ENCODE data around the gene MKI67. TPM values are rescaled to one million over a fixed set of nuclear protein-coding genes. Genes with fewer than 3 reads are reported as not detected.

MKI67 gene
- polyA plus RNA-seq, 1 donor (not counting 4 experiments of a cell fraction or from before 2014, with no cell fraction given), result 10.4 TPM

DNA sequence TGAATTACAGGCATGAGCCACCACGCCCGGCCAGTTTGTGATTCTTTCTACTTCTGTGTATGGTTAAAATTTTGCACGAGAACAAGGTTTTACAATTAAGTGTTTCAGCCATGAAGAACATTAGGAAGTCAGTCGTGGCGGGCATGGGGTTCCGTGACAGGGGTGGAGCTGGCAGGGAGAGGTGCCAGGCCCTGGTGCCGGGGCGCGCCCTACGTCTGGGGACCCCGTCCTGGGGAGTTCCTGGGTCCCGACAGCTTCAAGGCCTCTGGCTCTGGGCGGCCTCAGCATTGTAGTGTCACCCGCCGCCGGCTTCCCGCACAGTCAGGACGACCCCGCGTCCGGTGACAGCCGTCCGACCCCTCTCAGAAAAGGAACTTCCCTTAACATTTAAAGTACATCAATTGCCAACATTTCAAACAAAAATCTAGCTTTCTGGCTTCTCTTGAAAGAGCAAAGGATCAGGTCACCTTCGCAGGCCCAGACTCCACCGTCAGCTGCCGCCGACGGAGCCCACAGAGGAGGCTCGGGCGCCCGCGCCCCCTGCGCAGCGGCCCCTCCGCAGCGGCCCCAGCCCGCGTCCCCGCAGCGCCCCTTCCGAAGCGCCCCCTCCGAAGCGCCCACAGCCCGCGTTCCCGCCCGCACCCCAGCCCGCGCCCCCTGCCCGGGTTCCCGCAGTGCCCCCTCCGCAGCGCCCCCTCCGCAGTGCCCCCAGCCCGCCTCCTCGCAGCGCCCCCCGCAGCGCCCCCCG is 23.2 kb upstream of the MKI67 start:
- FAIRE-seq, result no peak
- H3K9ac ChIP-seq (ENCODE audit: control insufficient read depth, extremely low read depth, insufficient read depth, low read length), result no peak overlapping the region
- H3K4me3 ChIP-seq (ENCODE audit: control insufficient read depth in 2 of 3, extremely low read depth in 1 of 3, insufficient read depth in 2 of 3, low read depth in 1 of 3, low read length in 3 of 3), result no peak overlapping the region
- DNase-seq (ENCODE audit: low read depth, low spot score), result no peak
- H3K79me2 ChIP-seq (ENCODE audit: control insufficient read depth, insufficient read depth, low read length), result no peaks in the 10 kb centered on the region
- peak overlapping the region; percentile 32 for H3K4me2 ChIP-seq (ENCODE audit: control insufficient read depth, extremely low read depth, insufficient read depth, low read depth, low read length)
- no peak overlapping the region for H3K27ac ChIP-seq (ENCODE audit: control insufficient read depth, insufficient read depth, low read length)
- no peaks in the 10 kb centered on the region for H3K36me3 ChIP-seq (ENCODE audit: control insufficient read depth in 2 of 2, extremely low read depth in 1 of 2, insufficient read depth in 2 of 2, low read length in 2 of 2)
- H3K9me3 ChIP-seq (ENCODE audit: control insufficient read depth, low read depth, low read length), result no peaks in the 10 kb centered on the region
- H2AFZ ChIP-seq (ENCODE audit: control insufficient read depth, low read length), result no peak overlapping the region
- dilution Hi-C loops (cut with MboI; ENCODE audit: extremely low pct_ligation_motif_present, low sequenced_read_pairs), result no loop called here
- no peaks in the 10 kb centered on the region for H4K20me1 ChIP-seq (ENCODE audit: control insufficient read depth, extremely low read depth, insufficient read depth, low read length)
- peaks cover 4% of the 10 kb centered on the region for H3K27me3 ChIP-seq (ENCODE audit: control insufficient read depth, extremely low read depth, insufficient read depth, low read length)
- TF ChIP-seq EZH2 (IDR thresholded peaks at IDR 0.05; ENCODE audit: low read length), result no peak
- TF ChIP-seq, protein P1, sequence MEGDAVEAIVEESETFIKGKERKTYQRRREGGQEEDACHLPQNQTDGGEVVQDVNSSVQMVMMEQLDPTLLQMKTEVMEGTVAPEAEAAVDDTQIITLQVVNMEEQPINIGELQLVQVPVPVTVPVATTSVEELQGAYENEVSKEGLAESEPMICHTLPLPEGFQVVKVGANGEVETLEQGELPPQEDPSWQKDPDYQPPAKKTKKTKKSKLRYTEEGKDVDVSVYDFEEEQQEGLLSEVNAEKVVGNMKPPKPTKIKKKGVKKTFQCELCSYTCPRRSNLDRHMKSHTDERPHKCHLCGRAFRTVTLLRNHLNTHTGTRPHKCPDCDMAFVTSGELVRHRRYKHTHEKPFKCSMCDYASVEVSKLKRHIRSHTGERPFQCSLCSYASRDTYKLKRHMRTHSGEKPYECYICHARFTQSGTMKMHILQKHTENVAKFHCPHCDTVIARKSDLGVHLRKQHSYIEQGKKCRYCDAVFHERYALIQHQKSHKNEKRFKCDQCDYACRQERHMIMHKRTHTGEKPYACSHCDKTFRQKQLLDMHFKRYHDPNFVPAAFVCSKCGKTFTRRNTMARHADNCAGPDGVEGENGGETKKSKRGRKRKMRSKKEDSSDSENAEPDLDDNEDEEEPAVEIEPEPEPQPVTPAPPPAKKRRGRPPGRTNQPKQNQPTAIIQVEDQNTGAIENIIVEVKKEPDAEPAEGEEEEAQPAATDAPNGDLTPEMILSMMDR (optimal IDR thresholded peaks at IDR 0.05 in 1 of 3, IDR thresholded peaks at IDR 0.05 in 1 of 3, conservative IDR thresholded peaks at IDR 0.05 in 1 of 3; ENCODE audit: extremely low read depth in 1 of 3, insufficient read depth in 2 of 3, low read length in 3 of 3), result no peak
- H3K4me1 ChIP-seq (ENCODE audit: control insufficient read depth, extremely low read depth, insufficient read depth, low read length), result peaks cover 7% of the 10 kb centered on the region
- H3K9me1 ChIP-seq (ENCODE audit: control insufficient read depth, extremely low read depth, insufficient read depth, low read length), result no peaks in the 10 kb centered on the region

DNA sequence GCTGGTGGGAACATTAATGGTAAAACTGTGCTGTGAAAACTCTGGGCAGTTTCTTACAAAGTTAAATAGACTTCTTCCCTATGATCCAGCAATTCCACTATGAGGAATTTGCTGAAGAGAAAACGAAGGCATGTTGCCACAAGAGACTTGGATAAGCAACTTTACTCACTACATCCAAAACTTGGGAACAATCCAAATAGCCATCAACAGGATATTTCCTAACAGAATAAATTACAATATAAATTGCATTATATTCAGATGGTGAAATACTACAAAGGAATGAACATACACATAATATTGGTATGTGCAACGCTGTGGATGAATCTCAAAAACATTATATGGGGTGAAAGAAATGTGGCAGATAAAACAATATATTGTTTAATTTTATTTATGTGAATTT is 21.4 kb upstream of the MKI67 start:
- Histone ChIP-seq H3K36me3 (ENCODE audit: control insufficient read depth in 2 of 2, extremely low read depth in 1 of 2, insufficient read depth in 2 of 2, low read length in 2 of 2) (no peaks in the 10 kb centered on the region), H3K9ac (ENCODE audit: control insufficient read depth, extremely low read depth, insufficient read depth, low read length) (no peak overlapping the region), H3K4me2 (ENCODE audit: control insufficient read depth, extremely low read depth, insufficient read depth, low read depth, low read length) (peak overlapping the region; percentile 11), H2AFZ (ENCODE audit: control insufficient read depth, low read length) (no peak overlapping the region), H3K27me3 (ENCODE audit: control insufficient read depth, extremely low read depth, insufficient read depth, low read length) (no peaks in the 10 kb centered on the region), H4K20me1 (ENCODE audit: control insufficient read depth, extremely low read depth, insufficient read depth, low read length) (no peaks in the 10 kb centered on the region), H3K9me1 (ENCODE audit: control insufficient read depth, extremely low read depth, insufficient read depth, low read length) (no peaks in the 10 kb centered on the region), H3K4me1 (ENCODE audit: control insufficient read depth, extremely low read depth, insufficient read depth, low read length) (peaks cover 7% of the 10 kb centered on the region), H3K79me2 (ENCODE audit: control insufficient read depth, insufficient read depth, low read length) (no peaks in the 10 kb centered on the region), H3K4me3 (ENCODE audit: control insufficient read depth in 2 of 3, extremely low read depth in 1 of 3, insufficient read depth in 2 of 3, low read depth in 1 of 3, low read length in 3 of 3) (no peak overlapping the region), H3K9me3 (ENCODE audit: control insufficient read depth, low read depth, low read length) (no peaks in the 10 kb centered on the region), H3K27ac (ENCODE audit: control insufficient read depth, insufficient read depth, low read length) (no peak overlapping the region)
- DNase-seq (ENCODE audit: low read depth, low spot score) (peak; percentile 40), FAIRE-seq (peak; percentile 26)
- dilution Hi-C loops (cut with MboI; ENCODE audit: extremely low pct_ligation_motif_present, low sequenced_read_pairs), result no loop called here
- no peak for TF ChIP-seq EZH2 (IDR thresholded peaks at IDR 0.05; ENCODE audit: low read length)
- TF ChIP-seq, protein P1 (optimal IDR thresholded peaks at IDR 0.05 in 1 of 3, IDR thresholded peaks at IDR 0.05 in 1 of 3, conservative IDR thresholded peaks at IDR 0.05 in 1 of 3; ENCODE audit: extremely low read depth in 1 of 3, insufficient read depth in 2 of 3, low read length in 3 of 3), result no peak
